ENCODE results near the gene CLDN12. TPM values are rescaled to one million over a fixed set of nuclear protein-coding genes. Genes with fewer than 3 reads are reported as not detected.

Gene CLDN12
- total and polyA plus RNA-seq, 2 of the 4 experiments (the other 2 are of a cell fraction): 33.4 to 46.4 TPM

- no peak overlapping the region for H3K14ac ChIP-seq (replicated peaks; ENCODE audit: low read depth, low read length)
- in situ Hi-C loops (cut with MboI; ENCODE audit: low sequenced_read_pairs): no loop called here
- H3K4me2 ChIP-seq (ENCODE audit: low read depth, low read length): no peak overlapping the region
- H3K27me3 ChIP-seq (ENCODE audit: control insufficient read depth, insufficient read depth, low read length): no peaks in the 10 kb centered on the region
- H2AK5ac ChIP-seq (ENCODE audit: low read depth, low read length): no peak overlapping the region
- WGBS, 2 experiments (ENCODE audit: extremely low coverage in 2 of 2, insufficient read length in 1 of 2): no CpG with 5 or more reads among the region's 3 CpGs
- no peaks in the 10 kb centered on the region for H3K9me3 ChIP-seq (ENCODE audit: control insufficient read depth, insufficient read depth, low read length)
- H4K8ac ChIP-seq (ENCODE audit: low read depth in 2 of 2, low read length in 2 of 2): no peak overlapping the region
- H3K79me1 ChIP-seq (ENCODE audit: low read depth in 1 of 2, low read length in 2 of 2): no peaks in the 10 kb centered on the region
- no peak overlapping the region for H2BK15ac ChIP-seq (ENCODE audit: low read depth, low read length)
- DNase-seq (no peak), ATAC-seq (ENCODE audit: low read depth) (no peak)
- BruUV-seq (replicated peaks): no TSS peak
- TF ChIP-seq CEBPB (IDR thresholded peaks at IDR 0.05; ENCODE audit: low read depth, low read length) (no peak), RAD21 (IDR thresholded peaks at IDR 0.05; ENCODE audit: low read length) (no peak), CHD1 (IDR thresholded peaks at IDR 0.05; ENCODE audit: low read depth, low read length) (no peak), MAZ (IDR thresholded peaks at IDR 0.05; ENCODE audit: borderline replicate concordance, low read depth, low read length) (no peak), BHLHE40 (IDR thresholded peaks at IDR 0.05; ENCODE audit: low read depth, low read length) (no peak)
- H3K36me3 ChIP-seq (ENCODE audit: control insufficient read depth, insufficient read depth, low read length): no peaks in the 10 kb centered on the region
- H4K5ac ChIP-seq (ENCODE audit: low read depth, low read length): no peak overlapping the region
- intact Hi-C loops (cut with micrococcal nuclease): no loop called here
- no peak overlapping the region for H3K9ac ChIP-seq (ENCODE audit: low read depth, low read length)
- dilution Hi-C loops (cut with HindIII; ENCODE audit: low sequenced_read_pairs, unreplicated experiment): no loop called here
- no peak overlapping the region for H3K18ac ChIP-seq (ENCODE audit: low read depth, low read length)
- no peaks in the 10 kb centered on the region for H4K20me1 ChIP-seq (ENCODE audit: insufficient read depth, low read length)
- ChIA-PET CTCF (no interaction called here), POLR2A (ENCODE audit: unreplicated experiment) (no interaction called here)
- no peak overlapping the region for H2BK20ac ChIP-seq (ENCODE audit: low read depth, low read length)
- no peak overlapping the region for H2AK9ac ChIP-seq (replicated peaks; ENCODE audit: low read depth, low read length, poor library complexity)
- H3K4ac ChIP-seq (ENCODE audit: low read depth, low read length): no peak overlapping the region
- H3K9me1 ChIP-seq (ENCODE audit: insufficient read depth, low read length): no peaks in the 10 kb centered on the region
- no peak overlapping the region for H2BK120ac ChIP-seq (ENCODE audit: low read depth, low read length)
- no peak overlapping the region for H3K56ac ChIP-seq (ENCODE audit: extremely low read depth, insufficient read depth, low read length)
- H3K27ac ChIP-seq (ENCODE audit: insufficient read depth, low read length): no peak overlapping the region
- no peak overlapping the region for H4K91ac ChIP-seq (ENCODE audit: insufficient read depth, low read depth, low read length)
- H3K4me1 ChIP-seq (ENCODE audit: control insufficient read depth, insufficient read depth, low read length): no peaks in the 10 kb centered on the region
- H2BK5ac ChIP-seq (ENCODE audit: low read depth, low read length, poor library complexity, severe bottlenecking): no peak overlapping the region
- H3K4me3 ChIP-seq (ENCODE audit: insufficient read depth, low read depth, low read length): no peak overlapping the region
- H2AFZ ChIP-seq (replicated peaks; ENCODE audit: low read length, poor library complexity): no peak overlapping the region
- no peak overlapping the region for H3K23ac ChIP-seq (ENCODE audit: low read depth, low read length)
These were observed 21.5 kb downstream of the CLDN12 start for GRCh38 chr7:90424720-90425119.

Measured in IMR-90 (cell line).